Colon (tissue), 2 donors: ENCODE results near the gene MXRA8.
"Not testable (repeated sequence)": the region's sequence is repeated elsewhere in the genome, so short reads cannot be mapped to it uniquely, and the experiment has no call there.

Experiments
- FAIRE-seq: peaks from 2 replicates; lab custom pipeline; 2012; peaks lifted over from hg19 to GRCh38; lab: Jason Lieb, UNC
- donor health status: control.
- donor health status: control.

Gene MXRA8

DNA sequence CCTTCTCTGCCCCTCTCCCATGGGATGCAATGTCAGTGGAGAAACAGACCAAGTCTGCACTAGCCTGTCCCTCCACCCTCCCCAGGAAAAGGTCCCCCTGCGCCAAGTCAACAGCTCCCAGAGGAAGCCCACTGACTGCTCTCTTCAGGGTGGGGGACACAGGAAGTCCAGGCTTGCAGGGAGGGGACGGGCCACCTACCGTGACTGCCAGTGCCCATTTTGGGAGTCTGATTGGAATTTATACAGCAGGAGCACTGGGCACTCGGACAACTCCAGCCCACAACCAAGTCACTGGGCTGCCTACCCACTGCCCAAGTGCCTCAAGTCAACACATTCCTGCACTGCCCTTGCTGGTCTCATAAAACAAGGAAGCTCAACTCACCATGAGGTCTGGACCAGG lies 34.7 kb upstream of the MXRA8 start:
- FAIRE-seq = no peak

- no peak for FAIRE-seq
Observed at GRCh38 chr1:1391225-1391624, 32.9 kb upstream of the MXRA8 start.

DNA sequence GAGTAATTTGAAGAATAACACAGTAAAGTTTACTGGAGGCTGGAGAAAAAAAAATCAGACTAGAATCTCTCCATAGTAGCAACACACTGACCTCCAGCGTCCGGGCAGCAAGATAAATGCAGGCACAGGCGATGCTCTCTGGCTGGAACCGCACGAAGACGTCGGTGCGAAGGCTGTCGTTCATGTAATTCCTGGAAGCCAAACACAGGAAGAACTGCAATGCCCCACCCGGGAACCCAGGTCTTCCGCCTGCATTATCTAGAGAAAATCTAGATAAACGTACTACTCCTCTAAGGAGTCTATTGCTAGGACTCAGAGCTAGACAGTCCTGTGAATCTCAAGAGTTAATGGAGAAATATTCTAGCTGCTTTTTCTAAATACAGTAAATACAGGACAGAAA lies 32.3 kb upstream of the MXRA8 start:
- no peak for FAIRE-seq

DNA sequence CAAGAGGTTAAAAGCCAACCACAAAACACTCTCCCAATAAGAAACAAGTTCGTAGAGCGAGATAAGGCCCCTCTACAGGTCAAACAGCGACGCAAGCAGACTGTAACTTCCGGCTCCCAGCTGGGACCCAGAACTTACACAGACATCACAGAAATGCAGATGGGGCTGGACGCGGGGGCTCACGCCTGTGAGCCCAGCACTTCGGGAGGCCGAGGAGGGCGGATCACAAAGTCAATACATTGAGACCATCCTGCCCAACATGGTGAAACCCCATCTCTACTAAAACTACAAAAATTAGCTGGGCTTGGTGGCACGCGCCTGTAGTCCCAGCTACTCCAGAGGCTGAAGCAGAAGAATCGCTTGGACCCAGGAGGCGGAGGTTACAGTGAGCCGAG lies 29.7 kb upstream of the MXRA8 start:
- no peak for FAIRE-seq

DNA sequence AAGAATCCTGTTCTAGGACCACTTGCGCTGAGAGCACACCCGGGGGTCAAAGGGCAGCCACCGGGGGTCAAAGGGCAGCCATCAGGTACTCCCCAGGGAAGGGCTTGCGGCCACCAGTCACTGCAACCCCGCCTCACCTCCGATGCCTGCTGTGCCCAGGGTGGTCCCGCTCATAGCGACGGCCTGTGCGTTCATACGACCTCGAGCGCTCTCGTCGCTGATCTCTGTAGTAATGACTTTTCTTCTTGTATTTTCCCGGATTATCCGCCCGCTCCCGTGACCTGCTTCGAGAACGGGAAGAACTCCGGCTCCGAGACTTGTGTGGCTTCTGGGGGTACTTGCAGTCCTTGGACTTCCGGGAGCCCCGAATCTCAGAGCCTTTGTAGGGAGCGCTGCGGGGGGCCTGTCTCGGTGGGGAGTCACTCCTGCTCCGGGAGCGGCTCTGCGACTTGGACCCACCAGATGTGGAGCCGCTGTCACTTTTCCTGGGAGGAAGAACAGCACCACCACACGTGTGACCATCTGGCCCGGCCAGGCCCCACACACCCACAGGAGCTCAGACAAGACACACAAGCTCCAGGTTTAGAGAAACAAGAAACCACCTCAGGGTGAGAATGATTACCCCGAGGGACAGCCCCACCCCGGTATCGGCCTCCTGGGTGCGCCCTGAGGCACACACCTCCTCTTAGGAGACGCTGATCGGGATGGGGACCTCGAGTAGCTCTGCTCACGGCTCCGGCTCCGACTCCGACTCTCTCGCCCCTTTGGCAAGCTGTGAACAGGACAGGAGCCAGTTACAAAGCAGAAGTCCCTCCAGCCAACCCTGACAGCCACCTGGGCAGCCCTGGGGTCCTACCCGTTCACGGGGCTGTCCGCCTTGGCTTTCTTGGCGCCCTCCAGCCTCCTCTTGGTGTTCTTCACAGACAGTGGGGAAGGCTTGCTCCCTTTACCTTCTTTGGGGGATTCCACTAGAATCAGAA lies 29.0 kb upstream of the MXRA8 start:
- FAIRE-seq = no peak

DNA sequence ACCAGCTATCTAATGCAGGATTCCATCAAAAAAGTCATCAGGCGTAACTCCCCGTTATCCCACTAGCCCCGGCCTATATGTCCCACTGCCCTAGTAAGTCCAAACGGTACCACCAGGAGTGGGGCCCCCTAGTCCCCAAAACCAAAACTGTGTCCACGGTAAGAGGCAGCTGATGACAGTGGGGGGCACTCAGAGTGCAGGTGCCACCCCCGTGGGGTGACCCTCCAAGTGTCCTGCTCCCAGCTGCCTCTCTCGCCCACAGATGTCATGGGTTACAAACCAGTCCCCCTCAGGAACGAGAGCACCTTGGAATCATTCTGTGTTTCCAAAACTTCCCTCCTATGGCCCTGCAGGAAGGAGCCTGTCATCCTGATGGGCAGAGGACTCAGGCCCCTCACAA lies 27.6 kb upstream of the MXRA8 start:
- no peak for FAIRE-seq

GRCh38 chr1:1385339-1385738 lies 27.0 kb upstream of the MXRA8 start:
- not testable (repeated sequence) for FAIRE-seq

DNA sequence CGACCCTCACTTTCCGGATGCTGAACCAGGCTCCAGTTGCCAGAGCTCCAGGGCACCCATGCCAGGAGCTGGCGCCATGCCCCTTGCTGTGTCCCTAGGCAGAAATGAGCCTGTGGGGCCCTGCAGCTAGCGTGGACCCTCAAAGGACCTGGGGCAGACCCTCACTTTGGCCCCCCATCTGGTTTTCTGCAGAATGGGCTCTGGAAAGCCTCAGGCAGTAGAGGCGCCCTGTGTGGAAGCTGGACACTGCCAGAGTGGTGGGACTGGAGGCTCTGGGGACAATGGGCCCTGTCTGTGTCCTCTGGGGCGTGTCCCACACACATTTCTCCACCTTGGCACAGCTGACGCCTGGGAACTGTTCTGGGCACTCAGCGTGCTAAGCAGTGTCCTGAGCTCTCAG lies 22.9 kb upstream of the MXRA8 start:
- no peak for FAIRE-seq

DNA sequence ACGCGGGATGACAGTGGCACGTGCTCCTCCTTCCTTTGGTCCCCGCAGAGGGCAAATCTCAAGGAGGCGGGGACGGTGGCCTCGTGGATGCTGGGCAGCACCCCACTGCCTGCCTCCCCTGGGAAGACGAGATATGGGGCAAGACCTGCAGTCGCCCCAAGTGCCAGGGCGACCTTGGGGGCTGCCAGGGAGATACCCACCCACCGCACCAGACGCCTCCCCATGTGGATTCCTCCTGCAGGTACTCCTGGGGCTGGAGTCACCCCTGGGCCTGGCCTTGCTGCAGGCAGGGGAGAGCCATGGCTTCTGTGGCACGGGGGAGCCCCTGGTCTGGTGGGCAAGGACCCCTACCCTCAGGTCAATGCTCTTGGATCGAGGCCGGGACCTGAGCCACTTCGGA lies 22.5 kb upstream of the MXRA8 start:
- no peak for FAIRE-seq

DNA sequence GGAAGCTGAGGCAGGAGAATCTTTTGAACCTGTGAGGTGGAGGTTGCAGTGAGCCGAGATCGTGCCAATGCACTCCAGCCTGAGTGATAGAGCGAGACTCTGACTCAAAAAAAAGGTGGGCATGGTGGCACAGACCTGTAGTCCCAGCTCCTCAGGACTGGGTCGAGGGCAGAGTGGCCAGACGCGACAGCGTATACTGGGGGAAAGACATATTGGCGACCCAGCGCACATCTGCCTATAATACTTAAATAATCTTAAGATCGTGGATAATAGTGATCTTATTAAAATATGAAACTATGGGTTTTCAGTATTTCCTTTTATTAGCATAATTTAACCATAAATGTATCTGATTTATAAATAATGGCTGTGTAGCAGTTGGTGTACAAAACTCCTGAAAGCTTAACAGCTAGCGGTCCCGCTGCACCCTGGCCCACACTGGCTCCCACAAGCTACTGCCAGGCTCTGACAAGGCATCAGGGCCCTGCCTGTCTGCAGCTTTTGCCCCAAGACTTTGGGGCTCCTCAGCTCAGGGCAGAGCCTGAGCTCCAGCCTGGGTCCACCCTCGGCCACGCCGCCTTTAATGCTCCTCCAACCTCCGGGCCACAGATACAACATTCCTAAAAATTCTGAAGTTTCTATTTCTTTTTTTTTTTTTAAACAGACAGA lies 19.3 kb upstream of the MXRA8 start:
- FAIRE-seq = no peak

DNA sequence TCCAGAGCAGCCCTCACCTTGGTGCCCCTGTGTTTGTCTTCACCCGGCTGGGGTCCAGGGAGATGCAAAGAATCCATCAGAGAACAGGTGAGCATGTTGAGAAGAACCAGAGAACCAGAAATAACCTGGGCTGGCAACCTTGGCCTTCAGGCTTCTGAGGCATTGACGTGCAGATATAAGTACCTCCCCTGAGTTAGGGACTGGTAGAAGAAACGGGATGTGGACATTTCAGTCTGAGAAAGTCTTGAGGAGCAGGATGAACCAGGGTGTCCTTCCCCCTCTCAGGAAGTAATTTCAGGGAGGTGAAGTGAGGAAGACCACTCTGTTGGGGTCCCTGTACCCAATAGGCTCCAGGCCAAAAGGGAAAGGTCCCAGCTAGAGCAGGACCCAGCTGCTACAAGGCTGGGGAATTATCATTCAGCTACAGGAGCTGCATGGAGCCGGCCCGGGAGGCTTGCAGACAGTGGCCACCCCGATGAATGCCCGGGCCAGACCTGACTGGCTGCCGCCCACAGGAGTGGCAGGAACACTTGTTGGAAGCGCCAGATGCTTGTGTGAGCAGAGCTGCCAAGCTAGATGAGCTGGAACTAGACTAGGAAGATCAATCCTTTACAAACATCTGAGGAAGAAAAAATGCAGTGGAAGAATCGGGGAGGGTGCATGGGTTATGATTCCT lies 18.3 kb upstream of the MXRA8 start:
- no peak for FAIRE-seq

DNA sequence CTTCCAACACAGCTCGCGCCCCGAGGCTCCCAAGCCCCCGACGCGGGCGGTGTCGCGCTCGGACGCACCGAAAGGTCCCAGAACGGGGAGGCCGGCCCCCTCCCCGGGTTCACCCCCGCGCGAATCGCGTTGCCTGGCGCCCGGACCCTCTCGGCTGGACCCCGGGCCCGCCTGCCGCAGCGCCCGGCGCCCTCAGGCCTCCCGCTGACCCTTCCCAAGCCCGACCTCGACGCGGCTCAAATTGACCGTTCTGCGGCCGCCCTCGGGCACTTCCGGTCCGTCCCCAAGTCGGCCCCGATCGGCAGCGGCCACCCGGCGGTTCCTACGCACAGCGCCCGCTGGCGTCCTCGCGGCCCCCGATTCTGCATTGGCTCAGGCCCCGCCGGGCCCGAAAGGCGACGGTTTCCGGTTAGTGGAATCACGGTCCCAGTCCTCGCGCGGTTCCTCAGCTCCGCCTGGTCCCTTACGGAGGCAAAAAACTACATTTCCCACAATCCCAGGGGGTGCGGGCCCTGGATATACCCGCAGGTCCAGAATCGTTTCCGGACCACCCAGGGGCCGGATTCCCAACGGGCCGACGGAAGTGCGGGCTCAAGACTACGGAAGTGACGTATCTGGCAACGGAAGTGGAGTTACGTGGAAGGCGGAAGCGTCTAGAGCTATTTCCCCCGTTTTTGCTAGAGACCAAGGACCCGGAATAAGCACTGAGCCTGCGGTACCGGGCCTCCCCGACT lies 16.7 kb upstream of the MXRA8 start, which contains the start of gene AURKAIP1:
Gene AURKAIP1 (minus strand): TSS at position 279 of the 734 bp plus-strand sequence. CDS start 451 bp downstream, outside the sequence.
- FAIRE-seq = peak; percentile 81

DNA sequence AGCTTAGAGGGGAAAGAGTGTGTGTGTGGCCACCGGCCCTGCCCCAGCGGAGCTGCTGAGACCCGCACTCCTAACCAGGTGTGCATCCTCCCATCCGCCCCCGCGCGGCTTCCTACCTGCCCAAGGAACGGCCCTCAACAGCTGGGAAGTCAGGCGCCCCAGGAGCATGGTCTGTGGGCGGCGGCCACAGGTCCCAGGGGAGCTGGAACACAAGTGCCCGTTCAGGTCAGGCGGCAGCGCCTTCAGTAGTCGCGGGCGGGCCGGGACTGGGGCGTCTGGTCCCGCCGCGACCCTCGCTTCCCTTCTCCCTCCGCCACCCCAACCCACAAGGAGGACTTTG lies 16.2 kb upstream of the MXRA8 start:
- no peak for FAIRE-seq

GRCh38 chr1:1373815-1374588 lies 15.6 kb upstream of the MXRA8 start:
- no peak for FAIRE-seq

DNA sequence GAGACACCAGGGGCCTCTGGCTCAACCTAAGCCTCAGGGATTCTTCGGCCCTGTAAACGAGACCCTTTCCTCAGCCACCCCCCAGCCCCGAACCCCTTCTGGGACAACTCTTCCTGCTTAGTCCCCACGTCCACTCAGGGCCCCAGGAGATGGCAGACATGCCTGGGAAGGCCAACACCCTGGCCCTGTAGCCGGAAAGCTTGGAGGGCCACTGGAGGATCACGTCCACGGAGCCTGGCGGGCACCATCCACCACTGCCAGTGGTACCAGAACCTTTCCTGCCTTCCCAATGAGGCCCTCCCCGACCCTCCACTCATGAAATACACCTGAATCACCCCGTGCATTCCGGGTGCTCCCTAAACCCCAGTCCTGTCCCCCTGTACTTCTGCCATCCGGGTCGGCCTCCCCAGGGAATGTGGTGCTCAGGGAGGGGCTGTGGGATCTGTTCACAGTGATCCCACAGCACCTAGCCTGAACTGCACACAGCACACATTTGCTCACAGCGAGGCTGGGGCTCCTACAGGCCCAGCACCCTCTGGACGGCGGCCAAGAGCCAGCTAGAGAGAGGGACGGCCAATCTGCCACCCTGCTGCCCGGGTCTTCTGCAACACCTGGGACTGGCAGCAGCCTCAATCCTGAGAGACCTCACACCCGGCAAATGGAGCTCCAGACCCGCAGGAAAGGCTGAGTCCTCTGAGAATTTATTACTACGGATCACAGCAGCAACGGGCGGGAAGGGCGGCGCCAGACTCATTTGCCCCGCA lies 14.9 kb upstream of the MXRA8 start:
- FAIRE-seq = no peak

GRCh38 chr1:1371746-1372711 lies 13.7 kb upstream of the MXRA8 start:
- FAIRE-seq = no peak

- no peak for FAIRE-seq
Observed at GRCh38 chr1:1371364-1371745, 13.0 kb upstream of the MXRA8 start.

GRCh38 chr1:1370771-1371300 lies 12.5 kb upstream of the MXRA8 start:
- FAIRE-seq = no peak

GRCh38 chr1:1370094-1370493 lies 11.7 kb upstream of the MXRA8 start:
- not testable (repeated sequence) for FAIRE-seq
